Activated naive CD4-positive, alpha-beta T cell treated with anti-CD3 and anti-CD28 coated beads, Interleukin-2, amount 50 U/mL, for 24 hours (primary cell): ENCODE measurements around the gene CLK4.

Experiments used
- H3K27ac Mint-ChIP-seq: one replicate; pipeline ENCODE4 v1.8.0; 2021; ENCODE audit warnings: mild to moderate bottlenecking, mixed read lengths
- H3K27me3 Mint-ChIP-seq: one replicate; pipeline ENCODE4 v1.8.0; 2021; ENCODE audit warnings: mixed read lengths
- H3K36me3 Mint-ChIP-seq: one replicate; pipeline ENCODE4 v1.8.0; 2021; ENCODE audit warnings: mixed read lengths
- H3K4me1 Mint-ChIP-seq: one replicate; pipeline ENCODE4 v1.8.0; 2021; ENCODE audit warnings: mixed read lengths
- H3K4me3 Mint-ChIP-seq: one replicate; pipeline ENCODE4 v1.8.0; 2021; ENCODE audit warnings: mild to moderate bottlenecking, mixed read lengths
- H3K9me3 Mint-ChIP-seq: one replicate; pipeline ENCODE4 v1.8.0; 2021; ENCODE audit warnings: mixed read lengths

CLK4 gene

DNA sequence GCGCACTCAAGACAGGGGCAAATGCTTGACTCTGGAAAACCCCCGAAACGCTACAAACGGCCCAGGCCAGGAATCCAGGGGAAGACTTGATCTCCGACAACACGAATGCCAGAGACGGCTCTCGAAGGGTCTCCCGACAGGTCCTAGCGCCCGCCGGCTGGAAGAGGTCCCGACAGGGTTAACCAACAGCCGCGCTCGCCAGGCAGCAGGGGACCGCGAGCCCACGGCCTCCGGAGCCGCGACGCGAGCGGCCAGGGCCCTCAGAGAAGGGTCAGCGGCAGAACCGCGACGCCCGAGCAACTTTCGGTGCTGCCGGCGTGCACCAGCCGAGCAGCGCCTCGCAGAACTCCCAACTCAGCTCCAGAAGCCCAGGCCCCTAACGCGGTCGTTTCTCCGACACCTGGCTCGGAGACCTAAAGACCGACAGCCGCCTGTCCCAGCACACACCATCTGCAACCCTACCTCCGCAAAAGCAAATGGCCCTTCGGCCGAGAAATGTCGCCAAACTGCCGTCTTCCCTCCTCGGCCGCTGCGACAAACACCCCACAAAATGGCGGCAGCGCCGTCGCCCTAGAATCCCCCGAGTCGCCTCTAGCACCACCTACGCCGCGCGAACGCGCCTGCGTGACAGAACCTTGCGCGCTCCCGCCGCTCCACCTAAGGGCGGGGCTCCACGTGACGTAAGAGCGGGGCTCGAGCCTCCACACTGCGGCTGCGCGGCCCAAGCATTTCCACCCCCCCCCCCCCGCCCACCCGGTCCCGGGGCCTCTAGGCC, at the start of gene CLK4:
CLK4 (minus strand) TSS at position 567 of the 775 bp plus-strand sequence. CDS start 3,634 bp downstream, outside the sequence.
- Mint-ChIP-seq H3K36me3 (peaks cover 3% of the 10 kb centered on the region), H3K27me3 (no peaks in the 10 kb centered on the region), H3K9me3 (no peaks in the 10 kb centered on the region), H3K4me1 (peaks cover 41% of the 10 kb centered on the region), H3K4me3 (peak within 1 kb of the TSS; percentile 95), H3K27ac (peak within 1 kb of the TSS; percentile 98)

DNA sequence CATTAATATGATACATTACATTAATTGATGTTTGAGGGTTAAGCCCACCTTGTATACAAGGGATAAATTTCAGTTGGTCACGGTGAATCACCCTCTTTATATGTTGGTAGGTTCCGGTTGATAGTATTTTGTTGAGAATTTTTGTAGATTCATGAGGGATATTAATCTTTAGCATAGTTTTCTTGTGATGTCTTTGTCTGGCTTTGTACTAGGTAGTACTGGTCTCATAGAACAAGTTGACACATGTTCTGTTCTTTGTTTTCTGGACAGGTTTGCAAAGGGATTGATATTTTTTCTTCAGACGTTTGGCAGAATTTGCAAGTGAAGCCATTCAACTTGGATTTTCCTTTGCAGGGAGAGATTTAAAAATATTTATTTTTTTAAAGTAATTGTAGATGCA, 49.1 kb upstream of the CLK4 start:
- no peaks in the 10 kb centered on the region for H3K9me3 Mint-ChIP-seq
- no peaks in the 10 kb centered on the region for H3K36me3 Mint-ChIP-seq
- no peak overlapping the region for H3K27ac Mint-ChIP-seq
- peaks cover 10% of the 10 kb centered on the region for H3K4me1 Mint-ChIP-seq
- peaks cover 6% of the 10 kb centered on the region for H3K27me3 Mint-ChIP-seq
- H3K4me3 Mint-ChIP-seq: no peak overlapping the region

DNA sequence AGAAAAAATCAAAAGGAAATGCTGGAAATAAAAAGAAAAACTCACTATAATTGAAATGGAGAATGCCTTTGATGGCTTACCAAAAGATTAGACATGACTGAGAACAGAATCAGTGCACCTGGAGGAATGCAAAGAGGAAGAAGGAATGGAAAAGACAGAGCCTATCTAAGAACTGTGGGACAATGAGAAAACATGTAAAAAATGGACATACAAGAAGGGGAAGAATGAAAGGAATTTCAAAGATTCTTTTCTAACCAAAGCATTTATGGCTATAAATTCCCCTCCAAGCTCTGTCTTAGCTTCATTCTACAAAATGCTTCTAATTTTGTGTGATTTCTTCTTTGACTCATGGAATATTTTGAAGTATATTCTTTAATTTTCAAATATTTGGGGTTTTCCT, 47.5 kb upstream of the CLK4 start:
- H3K27me3 Mint-ChIP-seq: peaks cover 2% of the 10 kb centered on the region
- no peaks in the 10 kb centered on the region for H3K9me3 Mint-ChIP-seq
- H3K36me3 Mint-ChIP-seq: no peaks in the 10 kb centered on the region
- no peak overlapping the region for H3K27ac Mint-ChIP-seq
- no peak overlapping the region for H3K4me3 Mint-ChIP-seq
- H3K4me1 Mint-ChIP-seq: peaks cover 10% of the 10 kb centered on the region

DNA sequence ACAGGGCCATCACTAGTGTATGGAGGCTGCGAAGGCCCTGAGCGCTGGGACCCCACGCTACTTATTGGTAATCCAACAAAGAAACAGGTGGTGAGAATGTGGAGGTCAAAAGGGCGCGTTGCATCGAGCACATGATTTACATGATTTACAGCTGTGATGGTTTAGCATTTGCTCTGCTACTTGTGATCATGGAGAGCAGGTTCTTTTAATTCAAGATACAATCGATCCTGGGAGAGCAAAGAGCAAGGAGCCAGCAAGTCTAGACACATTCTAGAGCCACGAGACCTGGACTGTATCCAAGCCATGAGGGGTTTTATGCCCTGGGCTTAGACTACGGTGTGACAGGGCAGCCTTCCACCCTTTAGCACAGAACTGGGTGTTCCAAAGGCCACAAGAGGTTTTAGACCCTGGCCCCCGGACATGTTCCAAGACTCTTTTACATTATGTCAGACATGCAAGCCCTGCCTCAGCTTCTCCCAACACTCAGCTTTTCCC, 47.0 kb upstream of the CLK4 start:
- Mint-ChIP-seq H3K4me3 (no peak overlapping the region), H3K9me3 (no peaks in the 10 kb centered on the region), H3K27ac (no peak overlapping the region), H3K27me3 (peaks cover 2% of the 10 kb centered on the region), H3K36me3 (no peaks in the 10 kb centered on the region), H3K4me1 (peaks cover 10% of the 10 kb centered on the region)

DNA sequence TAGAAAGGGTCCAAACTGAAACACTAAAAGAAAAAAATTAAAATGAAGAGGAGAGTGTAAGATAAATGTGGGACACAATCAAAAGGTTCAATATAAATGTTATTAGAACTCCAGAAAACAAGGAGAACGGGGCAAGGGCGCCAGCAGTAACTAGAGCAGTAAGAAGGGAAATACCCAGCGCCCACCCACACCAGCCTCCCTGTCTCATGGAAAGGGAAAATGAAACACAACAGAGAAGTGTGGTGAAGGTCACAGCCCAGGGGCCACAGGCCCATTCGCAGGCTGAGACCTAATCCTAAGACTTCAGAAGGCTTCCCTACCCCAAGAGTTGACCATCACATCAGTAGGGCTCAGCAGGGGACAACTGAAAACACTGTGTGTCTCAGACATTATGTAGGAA, 45.8 kb upstream of the CLK4 start:
- H3K27ac Mint-ChIP-seq: no peak overlapping the region

DNA sequence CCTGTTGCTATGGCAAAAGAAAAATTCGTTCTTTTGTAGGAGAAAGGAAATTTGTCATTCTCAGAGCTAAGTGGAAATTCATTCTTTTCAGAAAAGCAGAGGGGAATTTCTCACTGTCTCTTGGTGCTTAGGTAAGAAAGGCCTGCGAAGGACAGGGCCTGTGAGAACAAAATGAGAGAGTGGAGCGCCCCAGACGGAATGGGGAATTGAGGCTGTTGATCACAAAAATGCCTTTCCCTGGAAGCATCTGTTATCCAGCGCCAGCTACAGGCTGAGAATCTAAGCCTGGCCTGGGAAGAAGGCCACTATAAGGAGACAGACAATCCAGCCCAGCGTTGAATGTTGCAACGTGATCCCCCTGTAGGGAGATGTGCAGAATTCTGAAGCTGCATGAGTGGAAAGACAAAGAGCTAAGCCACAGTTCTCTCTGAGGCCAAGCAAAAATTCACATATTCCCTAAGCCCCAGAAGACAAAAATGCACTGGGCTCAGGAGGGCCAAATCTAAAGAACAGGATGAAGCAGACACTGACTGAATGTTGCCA, 44.8 kb upstream of the CLK4 start:
- peaks cover 10% of the 10 kb centered on the region for H3K4me1 Mint-ChIP-seq
- no peaks in the 10 kb centered on the region for H3K36me3 Mint-ChIP-seq
- H3K4me3 Mint-ChIP-seq: no peak overlapping the region
- no peaks in the 10 kb centered on the region for H3K9me3 Mint-ChIP-seq
- H3K27ac Mint-ChIP-seq: no peak overlapping the region
- H3K27me3 Mint-ChIP-seq: peaks cover 2% of the 10 kb centered on the region

More for the DNA sequence above, 45.8 kb upstream of the CLK4 start:
- Mint-ChIP-seq H3K36me3 (no peaks in the 10 kb centered on the region), H3K4me3 (no peak overlapping the region), H3K4me1 (peaks cover 10% of the 10 kb centered on the region), H3K27me3 (peaks cover 2% of the 10 kb centered on the region), H3K9me3 (no peaks in the 10 kb centered on the region)

DNA sequence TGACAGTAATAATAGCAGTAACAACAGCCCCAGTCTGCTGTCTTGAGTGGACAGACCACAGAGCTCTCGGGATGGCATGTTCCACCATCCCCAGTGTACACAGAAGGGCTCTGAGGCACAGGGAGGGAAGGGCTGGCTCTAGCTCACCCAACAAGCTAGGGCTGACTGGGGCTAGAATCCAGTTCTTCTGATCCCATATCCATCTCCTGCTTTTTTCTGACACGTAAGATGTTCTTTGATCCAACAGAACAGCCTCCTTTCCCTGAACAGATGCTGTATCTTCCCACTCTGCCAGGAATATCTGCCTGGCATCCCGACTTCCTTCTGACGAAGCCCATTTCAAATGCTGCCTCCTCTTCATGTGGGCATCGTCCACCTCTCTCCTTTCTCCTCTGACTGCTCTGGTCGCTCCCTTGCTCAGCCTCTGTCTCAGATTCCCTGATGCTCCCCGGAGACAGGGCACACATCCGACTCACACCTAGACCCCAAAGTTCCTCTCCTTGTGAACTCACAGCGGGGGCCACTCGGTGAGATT, 43.6 kb upstream of the CLK4 start:
- H3K9me3 Mint-ChIP-seq: no peaks in the 10 kb centered on the region
- no peak overlapping the region for H3K27ac Mint-ChIP-seq
- H3K36me3 Mint-ChIP-seq: no peaks in the 10 kb centered on the region
- H3K4me3 Mint-ChIP-seq: no peak overlapping the region
- H3K4me1 Mint-ChIP-seq: peaks cover 10% of the 10 kb centered on the region
- peaks cover 2% of the 10 kb centered on the region for H3K27me3 Mint-ChIP-seq

DNA sequence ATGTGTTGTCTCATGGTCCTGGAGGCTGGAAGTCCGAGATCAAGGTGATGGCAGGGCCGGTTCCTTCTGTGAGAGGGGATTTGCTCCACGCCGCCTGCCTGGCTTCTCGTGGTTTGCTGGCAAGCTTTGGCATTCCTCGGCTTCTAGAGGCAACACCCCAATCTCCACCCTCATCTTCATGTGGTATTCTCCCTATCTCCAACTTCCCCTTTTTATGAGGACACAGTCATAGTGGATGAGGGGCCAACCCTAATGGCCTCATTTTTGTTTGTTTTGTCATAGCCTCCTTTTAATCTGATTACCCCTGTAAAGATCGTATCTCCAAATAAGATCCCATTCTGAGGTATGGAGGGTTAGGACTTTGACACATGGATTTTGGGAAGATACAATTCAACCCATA, 41.7 kb upstream of the CLK4 start:
- no peaks in the 10 kb centered on the region for H3K36me3 Mint-ChIP-seq
- no peak overlapping the region for H3K27ac Mint-ChIP-seq
- peaks cover 10% of the 10 kb centered on the region for H3K4me1 Mint-ChIP-seq
- H3K4me3 Mint-ChIP-seq: no peak overlapping the region
- H3K27me3 Mint-ChIP-seq: peaks cover 3% of the 10 kb centered on the region
- H3K9me3 Mint-ChIP-seq: no peaks in the 10 kb centered on the region

DNA sequence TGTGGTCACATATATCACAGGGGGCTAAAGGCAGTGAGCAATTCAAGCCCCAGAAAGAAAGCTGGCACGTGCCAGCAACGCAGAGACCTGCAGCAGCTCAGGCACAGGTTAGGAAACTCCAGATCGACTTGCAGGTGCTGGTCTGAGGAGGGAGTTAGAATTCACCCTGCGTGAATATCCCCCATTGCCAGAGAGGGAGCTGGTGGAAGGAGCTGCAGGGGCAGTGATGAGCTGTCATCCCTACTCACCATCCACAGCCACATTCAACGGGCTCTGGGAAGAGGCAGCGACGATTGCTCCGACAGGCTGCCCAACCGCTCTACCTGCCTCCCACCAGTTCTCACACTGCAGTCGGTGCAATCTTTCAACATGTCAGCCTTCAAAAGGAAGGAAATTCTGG, 40.8 kb upstream of the CLK4 start:
- H3K36me3 Mint-ChIP-seq: no peaks in the 10 kb centered on the region
- no peak overlapping the region for H3K4me3 Mint-ChIP-seq
- H3K9me3 Mint-ChIP-seq: no peaks in the 10 kb centered on the region

DNA sequence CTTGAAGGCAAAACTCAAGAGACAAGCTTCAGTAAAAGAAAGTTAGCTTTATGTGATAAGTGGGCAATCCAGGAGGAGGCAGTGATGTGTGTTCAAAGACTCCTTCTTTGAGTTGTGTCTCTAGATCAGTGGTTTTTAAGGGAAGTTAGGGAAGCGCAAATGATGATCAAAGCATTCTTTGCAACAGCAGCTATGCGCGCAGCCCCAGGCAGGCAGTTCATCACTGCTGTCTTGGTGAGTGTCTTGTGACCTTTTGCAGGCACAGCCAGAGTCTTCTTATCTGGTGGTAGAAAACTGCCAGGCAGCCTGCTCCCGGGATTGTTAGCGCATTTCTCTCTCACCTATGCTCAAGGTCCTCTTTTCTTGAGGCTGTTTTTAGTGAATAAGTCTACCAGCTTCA, 40.3 kb upstream of the CLK4 start:
- Mint-ChIP-seq H3K9me3 (no peaks in the 10 kb centered on the region), H3K27ac (no peak overlapping the region), H3K4me1 (peaks cover under 1% of the 10 kb centered on the region), H3K36me3 (no peaks in the 10 kb centered on the region), H3K4me3 (no peak overlapping the region), H3K27me3 (peaks cover 3% of the 10 kb centered on the region)

More for the DNA sequence above, 40.8 kb upstream of the CLK4 start:
- H3K27ac Mint-ChIP-seq: no peak overlapping the region
- H3K27me3 Mint-ChIP-seq: peaks cover 3% of the 10 kb centered on the region
- peaks cover 6% of the 10 kb centered on the region for H3K4me1 Mint-ChIP-seq

DNA sequence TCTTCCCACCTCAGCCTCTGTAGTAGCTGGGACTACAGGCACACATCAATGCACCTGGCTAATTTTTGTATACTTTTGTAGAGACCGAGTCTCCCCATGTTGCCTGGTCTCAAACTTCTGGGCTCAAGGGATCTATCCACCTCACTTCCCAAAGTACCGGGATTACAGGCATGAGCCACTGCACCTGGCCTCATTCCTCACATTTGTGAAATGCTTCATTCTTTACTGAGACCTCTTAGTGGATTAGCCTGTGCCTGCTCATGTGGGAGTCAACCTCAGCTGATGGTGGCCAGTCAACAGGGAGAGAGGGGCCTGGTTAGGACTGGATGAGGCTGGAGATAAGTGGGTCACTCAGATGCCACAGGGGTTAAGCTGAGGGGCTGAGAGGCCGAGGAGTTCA, 37.3 kb upstream of the CLK4 start:
- H3K27ac Mint-ChIP-seq: no peak overlapping the region
- H3K27me3 Mint-ChIP-seq: peaks cover 1% of the 10 kb centered on the region

DNA sequence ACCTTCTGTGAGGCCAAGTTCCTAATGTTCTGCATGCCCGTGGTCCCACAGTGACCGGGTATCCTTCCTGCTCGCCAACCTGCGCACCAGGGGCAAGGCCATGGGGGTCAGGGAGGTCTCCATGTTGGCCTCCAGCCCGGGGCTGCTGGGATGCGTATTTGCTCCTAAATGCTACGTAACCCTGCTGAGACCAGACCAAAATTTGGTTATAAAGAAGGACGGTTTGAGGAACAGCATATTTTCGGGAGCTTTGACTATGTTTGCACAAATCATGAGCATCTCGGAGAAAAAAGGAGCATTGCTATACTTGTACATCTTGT, 35.7 kb upstream of the CLK4 start:
- H3K4me1 Mint-ChIP-seq: no peaks in the 10 kb centered on the region
- H3K9me3 Mint-ChIP-seq: no peaks in the 10 kb centered on the region
- H3K27me3 Mint-ChIP-seq: peaks cover 4% of the 10 kb centered on the region
- no peak overlapping the region for H3K4me3 Mint-ChIP-seq
- H3K36me3 Mint-ChIP-seq: no peaks in the 10 kb centered on the region
- H3K27ac Mint-ChIP-seq: no peak overlapping the region

More for the DNA sequence above, 37.3 kb upstream of the CLK4 start:
- H3K4me1 Mint-ChIP-seq: no peaks in the 10 kb centered on the region
- no peak overlapping the region for H3K4me3 Mint-ChIP-seq
- no peaks in the 10 kb centered on the region for H3K36me3 Mint-ChIP-seq
- no peaks in the 10 kb centered on the region for H3K9me3 Mint-ChIP-seq

DNA sequence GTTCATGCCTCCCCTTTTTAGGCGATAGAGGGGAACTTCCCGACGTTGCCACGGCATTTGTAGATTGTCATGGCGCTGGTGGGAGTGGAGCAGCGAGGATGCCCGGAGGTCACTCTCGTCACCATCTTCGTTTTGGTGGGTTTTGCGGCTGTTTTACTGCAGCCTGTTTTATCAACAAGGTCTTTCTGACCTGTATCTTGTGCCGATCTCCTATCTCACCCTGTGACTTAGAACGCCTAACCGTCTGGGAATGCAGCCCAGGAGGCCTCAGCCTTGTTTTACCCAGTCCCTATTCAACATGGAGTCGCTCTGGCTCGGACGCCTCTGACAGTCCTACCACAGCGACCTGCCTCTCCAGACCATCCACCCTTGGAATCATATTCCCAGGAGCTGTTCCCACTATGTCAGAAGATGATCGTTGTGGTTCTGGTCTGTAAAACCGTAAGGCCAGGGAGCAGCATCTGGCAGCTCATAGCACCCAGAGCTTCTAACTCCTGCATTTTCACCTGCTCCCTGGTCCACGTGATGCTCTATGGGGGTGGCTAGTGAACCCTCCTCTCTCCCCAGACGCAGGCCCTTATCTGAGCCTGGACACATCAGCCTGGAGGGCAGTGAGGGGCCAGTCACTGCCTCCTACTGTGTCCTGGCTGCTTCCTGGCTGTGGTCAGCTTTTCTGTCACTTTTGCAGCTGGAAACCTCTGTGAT, 35.1 kb upstream of the CLK4 start:
- Mint-ChIP-seq H3K4me1 (no peaks in the 10 kb centered on the region), H3K9me3 (no peaks in the 10 kb centered on the region), H3K27ac (no peak overlapping the region), H3K27me3 (peaks cover 4% of the 10 kb centered on the region), H3K4me3 (no peak overlapping the region), H3K36me3 (no peaks in the 10 kb centered on the region)

DNA sequence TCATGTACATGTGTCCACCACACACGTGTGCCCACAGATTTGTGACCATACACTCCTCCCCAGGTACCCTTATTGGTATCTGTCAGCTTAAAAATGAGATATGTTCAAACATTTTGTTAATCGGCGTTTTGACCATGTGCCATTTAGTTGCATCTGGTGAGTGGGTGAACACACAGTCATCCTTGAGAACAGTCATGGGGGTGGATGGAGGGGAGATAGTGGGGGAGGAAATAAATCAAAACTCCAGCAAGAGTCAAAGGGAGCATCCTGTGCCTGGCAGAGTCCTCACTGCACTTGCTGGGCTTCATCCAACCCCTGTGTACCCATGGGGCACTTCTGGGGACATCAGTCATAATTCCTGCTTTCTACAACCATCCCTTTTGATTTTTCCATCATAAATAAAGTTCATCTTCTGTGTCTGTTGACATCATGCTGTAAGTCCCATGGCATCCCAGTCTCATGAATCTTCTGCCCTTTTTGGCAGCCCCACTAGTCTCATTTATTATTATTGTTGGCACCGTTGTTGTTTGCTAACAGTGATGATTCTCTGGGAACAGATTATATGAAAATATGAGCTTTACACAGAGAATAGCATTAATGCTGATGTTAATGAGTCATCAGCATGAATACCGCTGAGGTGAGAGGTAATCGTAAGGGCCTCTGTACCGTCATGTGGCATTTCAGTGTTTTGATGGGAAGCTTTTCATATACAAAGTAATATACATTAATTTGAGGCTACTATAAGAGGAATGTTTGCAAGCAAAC, 24.4 kb upstream of the CLK4 start:
- Mint-ChIP-seq H3K9me3 (peaks cover 4% of the 10 kb centered on the region), H3K27ac (no peak overlapping the region), H3K4me3 (no peak overlapping the region), H3K4me1 (no peaks in the 10 kb centered on the region), H3K27me3 (peaks cover 2% of the 10 kb centered on the region), H3K36me3 (no peaks in the 10 kb centered on the region)

DNA sequence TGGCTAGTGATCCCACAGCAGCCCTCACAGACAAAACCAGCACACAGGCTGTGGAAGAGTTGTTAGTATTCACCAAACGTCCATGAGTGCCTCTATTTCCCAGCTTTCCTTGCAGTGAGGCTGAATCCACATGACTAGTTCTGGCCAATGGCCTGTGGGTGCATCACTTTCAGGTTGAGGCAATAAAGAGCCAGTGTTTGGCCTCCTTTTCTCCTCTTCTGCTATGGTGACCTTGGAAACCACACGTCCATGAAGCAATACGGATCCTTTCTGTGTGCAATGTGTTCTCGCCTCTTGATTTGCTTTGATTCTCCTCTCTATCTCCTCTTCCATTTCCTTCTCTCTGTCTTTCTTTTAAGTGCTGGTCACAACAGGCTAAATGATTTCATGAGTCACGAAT, 23.4 kb upstream of the CLK4 start:
- H3K36me3 Mint-ChIP-seq: no peaks in the 10 kb centered on the region
- H3K4me1 Mint-ChIP-seq: no peaks in the 10 kb centered on the region
- peaks cover 2% of the 10 kb centered on the region for H3K27me3 Mint-ChIP-seq
- H3K4me3 Mint-ChIP-seq: no peak overlapping the region
- H3K9me3 Mint-ChIP-seq: peaks cover 4% of the 10 kb centered on the region
- no peak overlapping the region for H3K27ac Mint-ChIP-seq
